Mucosa of rectum (tissue), 2 donors: ENCODE data around the gene SAA1.

Experiments
- H3K27ac ChIP-seq, 2 donors: one replicate each; pipeline ENCODE4 v1.7.0; 2013; ENCODE audit warnings: inconsistent platforms in 2 of 2, low read depth in 2 of 2, low read length in 2 of 2
- H3K27me3 ChIP-seq, 2 donors: one replicate each; pipeline ENCODE4 v1.7.0; 2013; ENCODE audit warnings: low read length in 2 of 2; ENCODE audit not compliant: control insufficient read depth in 2 of 2, insufficient read depth in 2 of 2
- H3K36me3 ChIP-seq, 2 donors: one replicate each; pipeline ENCODE4 v1.7.0; 2013; ENCODE audit warnings: low read length in 2 of 2; ENCODE audit not compliant: control insufficient read depth in 2 of 2, insufficient read depth in 2 of 2
- H3K4me1 ChIP-seq, 2 donors: one replicate each; pipeline ENCODE4 v1.7.0; 2013; ENCODE audit warnings: low read length in 2 of 2, mild to moderate bottlenecking in 1 of 2; ENCODE audit not compliant: control insufficient read depth in 2 of 2, insufficient read depth in 2 of 2
- H3K4me3 ChIP-seq, 2 donors: one replicate each; pipeline ENCODE4 v1.7.0; 2013; ENCODE audit warnings: low read length in 2 of 2
- H3K9ac ChIP-seq, 2 donors: one replicate each; pipeline ENCODE4 v1.7.0; 2013; ENCODE audit warnings: low read length in 2 of 2, low read depth in 1 of 2, mild to moderate bottlenecking in 1 of 2
- H3K9me3 ChIP-seq, 2 donors: one replicate each; pipeline ENCODE4 v1.7.0; 2013; ENCODE audit warnings: low read length in 2 of 2; ENCODE audit not compliant: control insufficient read depth in 2 of 2
- donor health status: healthy.
- donor health status: Normal muscosa, but diverticular disease.

SAA1 gene

DNA sequence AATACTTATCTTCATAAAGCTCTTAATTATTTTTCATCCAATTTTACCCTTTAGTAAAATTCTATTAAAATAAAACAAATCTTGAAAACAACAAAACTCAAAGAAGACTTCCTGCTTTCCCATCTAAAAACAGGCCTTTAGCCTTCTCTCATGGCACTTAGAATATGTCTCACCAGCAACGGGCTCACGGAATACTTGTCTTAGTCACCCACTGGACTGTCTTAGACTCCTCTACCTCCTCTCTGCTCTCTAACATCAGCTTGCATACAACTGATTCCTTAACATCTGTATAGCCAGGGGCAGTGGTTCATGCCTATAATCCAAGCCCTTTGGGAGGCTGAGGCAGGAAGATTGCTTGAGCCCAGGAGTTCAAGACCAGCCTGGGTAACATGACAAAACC, 42.2 kb downstream of the SAA1 start:
- H3K36me3 ChIP-seq, result peaks cover 19 to 39% of the 10 kb centered on the region in 2 donors

DNA sequence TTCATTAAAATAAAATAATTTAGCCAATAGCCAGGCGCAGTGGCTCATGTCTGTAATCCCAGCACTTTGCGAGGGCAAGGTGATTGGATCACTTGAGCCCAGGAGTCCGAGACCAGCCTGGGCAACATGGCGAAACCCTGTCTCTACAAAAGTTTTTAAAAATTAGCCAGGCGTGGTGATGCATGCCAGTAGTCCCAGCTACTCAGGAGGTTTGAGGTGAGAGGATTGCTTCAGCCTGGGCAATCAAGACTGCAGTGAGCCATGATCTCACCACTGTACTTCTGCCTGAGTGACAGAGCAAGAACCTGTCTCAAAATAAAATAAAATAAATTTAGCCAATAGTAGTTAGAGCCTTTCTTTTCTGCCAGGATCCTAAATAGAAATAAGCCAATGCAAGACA, 43.6 kb downstream of the SAA1 start:
- Histone ChIP-seq H3K9ac (no peak overlapping the region), H3K4me3 (no peak overlapping the region), H3K36me3 (peaks cover 19 to 37% of the 10 kb centered on the region in 2 donors), H3K9me3 (no peaks in the 10 kb centered on the region), H3K27me3 (no peaks in the 10 kb centered on the region), H3K4me1 (no peaks in the 10 kb centered on the region), H3K27ac (no peak overlapping the region)

More for the DNA sequence above, 42.2 kb downstream of the SAA1 start:
- H3K9me3 ChIP-seq, result no peaks in the 10 kb centered on the region
- H3K27ac ChIP-seq, result no peak overlapping the region
- H3K9ac ChIP-seq, result no peak overlapping the region
- peaks cover 0 to 3% of the 10 kb centered on the region in 2 donors for H3K4me1 ChIP-seq
- no peaks in the 10 kb centered on the region for H3K27me3 ChIP-seq
- no peak overlapping the region for H3K4me3 ChIP-seq

DNA sequence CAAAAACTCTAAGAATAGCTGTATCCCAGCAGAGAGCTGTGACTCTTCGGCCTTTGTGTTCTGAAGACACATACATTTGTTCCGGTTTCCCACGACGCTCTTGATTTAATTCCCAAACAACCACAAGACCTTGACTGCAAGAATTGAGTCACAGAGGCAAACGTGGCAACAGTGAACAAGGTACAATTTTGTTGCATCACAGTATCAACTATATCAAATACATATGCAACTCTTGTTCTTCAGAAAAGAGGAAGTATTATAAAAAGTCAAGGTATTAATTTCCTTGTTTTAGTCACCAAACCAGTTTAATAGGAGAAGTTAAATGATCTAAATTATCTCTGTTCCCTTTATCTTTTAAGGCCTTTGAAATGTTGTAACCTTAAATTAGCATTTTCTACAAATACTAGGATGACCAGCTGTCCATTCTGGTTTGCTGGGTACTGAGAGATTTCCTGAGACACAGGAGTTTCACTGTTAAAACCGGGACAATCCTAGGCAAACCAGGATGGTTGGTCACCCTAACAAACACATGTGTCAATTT, 44.8 kb downstream of the SAA1 start:
- Histone ChIP-seq H3K4me1 (no peaks in the 10 kb centered on the region), H3K27me3 (no peaks in the 10 kb centered on the region), H3K36me3 (peaks cover 15 to 30% of the 10 kb centered on the region in 2 donors), H3K27ac (no peak overlapping the region), H3K4me3 (no peak overlapping the region), H3K9ac (no peak overlapping the region), H3K9me3 (no peaks in the 10 kb centered on the region)

DNA sequence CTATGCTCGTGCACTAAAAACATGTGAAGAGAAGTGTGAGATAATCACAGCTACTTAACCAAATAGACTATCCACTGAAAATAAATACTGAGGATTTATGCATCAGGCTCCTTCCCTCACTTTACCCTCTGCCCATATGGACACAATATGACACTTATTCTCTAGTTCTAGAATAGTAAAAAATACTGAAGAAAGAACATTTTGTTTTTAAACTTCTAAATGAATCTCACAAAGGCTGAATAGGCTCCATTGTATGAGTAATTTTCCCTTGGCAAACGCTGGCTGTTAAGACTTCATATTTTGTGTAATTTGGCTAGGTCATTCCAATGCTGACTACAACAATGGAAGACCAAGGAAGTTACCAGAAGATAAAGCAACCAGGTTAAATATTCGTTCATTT, 45.9 kb downstream of the SAA1 start:
- Histone ChIP-seq H3K9me3 (no peaks in the 10 kb centered on the region), H3K27me3 (no peaks in the 10 kb centered on the region), H3K4me3 (no peak overlapping the region), H3K27ac (no peak overlapping the region), H3K36me3 (peaks cover 15 to 27% of the 10 kb centered on the region in 2 donors), H3K9ac (no peak overlapping the region), H3K4me1 (no peaks in the 10 kb centered on the region)

DNA sequence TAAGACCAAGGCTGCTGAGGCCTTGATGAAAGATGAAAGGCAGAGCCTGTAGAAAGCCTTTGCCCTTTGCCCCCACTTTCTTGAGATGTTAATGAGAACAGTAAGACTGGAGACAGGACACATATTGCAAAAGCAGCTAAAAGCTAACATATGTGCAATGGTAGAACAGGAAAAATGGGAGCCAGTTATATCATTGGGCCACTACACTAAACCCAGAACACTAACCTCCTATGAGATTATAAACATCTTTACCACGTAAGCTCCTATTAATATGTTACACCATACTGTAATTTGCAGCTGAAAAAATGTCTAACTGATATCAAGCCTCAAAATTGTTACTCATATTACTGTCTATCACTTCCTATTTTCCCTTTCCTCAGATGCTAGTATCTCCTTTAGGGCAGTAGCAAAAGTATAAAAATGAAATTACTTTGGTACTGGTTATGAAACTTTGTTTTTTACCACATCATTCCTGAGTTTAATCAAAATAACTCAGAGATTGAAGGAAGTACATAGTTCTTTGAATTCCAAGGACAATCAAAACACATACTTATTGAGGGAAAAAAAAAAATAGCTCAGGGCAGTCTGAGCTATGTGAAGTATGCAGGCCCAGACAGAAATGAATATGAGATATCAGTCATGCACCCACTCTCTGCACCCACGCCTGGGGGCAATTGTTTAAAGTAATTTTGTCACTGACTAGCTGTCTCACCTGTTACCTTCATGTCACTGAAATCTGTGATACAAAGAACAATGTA, 46.8 kb downstream of the SAA1 start:
- Histone ChIP-seq H3K9ac (no peak overlapping the region), H3K36me3 (peaks cover 15 to 25% of the 10 kb centered on the region in 2 donors), H3K27me3 (no peaks in the 10 kb centered on the region), H3K27ac (no peak overlapping the region), H3K4me1 (no peaks in the 10 kb centered on the region), H3K4me3 (no peak overlapping the region), H3K9me3 (no peaks in the 10 kb centered on the region)

DNA sequence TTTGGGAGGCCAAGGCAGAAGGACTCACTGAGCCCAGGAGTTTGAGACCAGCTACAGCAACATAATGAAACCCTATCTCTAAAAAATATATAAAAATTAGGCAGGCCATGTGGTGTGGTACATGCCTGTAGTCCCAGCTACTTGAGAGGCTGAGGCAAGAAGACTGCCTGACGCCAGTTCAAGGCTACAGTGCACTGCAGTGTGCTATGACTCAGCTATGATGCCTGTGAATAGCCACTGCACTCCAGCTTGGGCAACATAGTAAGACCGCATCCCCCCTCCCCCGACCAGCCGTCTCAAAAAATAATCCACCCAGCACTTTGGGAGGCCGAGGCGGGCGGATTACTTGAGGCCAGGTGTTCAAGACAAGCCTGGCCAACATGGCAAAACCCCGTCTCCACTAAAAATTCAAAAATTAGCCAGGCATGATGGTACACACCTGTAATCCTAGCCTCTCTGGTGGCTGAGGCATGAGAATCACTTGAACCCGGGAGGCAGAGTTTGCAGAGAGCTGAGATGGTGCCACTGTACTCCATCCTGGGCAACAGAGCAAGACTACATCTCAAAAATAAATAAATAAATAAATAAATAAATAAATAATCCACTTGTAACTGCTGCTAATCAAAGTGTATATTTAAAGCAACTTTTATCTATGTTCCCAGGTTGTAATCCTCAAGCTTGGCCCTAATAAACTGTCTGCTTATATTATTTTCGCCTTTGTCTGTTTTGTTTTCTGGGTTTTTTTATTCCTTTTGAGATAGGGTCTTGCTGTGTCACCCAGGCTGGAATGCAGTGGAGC, 48.1 kb downstream of the SAA1 start:
- Histone ChIP-seq H3K9me3 (no peaks in the 10 kb centered on the region), H3K4me1 (no peaks in the 10 kb centered on the region), H3K27ac (no peak overlapping the region), H3K4me3 (no peak overlapping the region), H3K27me3 (no peaks in the 10 kb centered on the region), H3K36me3 (peaks cover 10 to 15% of the 10 kb centered on the region in 2 donors), H3K9ac (no peak overlapping the region)

DNA sequence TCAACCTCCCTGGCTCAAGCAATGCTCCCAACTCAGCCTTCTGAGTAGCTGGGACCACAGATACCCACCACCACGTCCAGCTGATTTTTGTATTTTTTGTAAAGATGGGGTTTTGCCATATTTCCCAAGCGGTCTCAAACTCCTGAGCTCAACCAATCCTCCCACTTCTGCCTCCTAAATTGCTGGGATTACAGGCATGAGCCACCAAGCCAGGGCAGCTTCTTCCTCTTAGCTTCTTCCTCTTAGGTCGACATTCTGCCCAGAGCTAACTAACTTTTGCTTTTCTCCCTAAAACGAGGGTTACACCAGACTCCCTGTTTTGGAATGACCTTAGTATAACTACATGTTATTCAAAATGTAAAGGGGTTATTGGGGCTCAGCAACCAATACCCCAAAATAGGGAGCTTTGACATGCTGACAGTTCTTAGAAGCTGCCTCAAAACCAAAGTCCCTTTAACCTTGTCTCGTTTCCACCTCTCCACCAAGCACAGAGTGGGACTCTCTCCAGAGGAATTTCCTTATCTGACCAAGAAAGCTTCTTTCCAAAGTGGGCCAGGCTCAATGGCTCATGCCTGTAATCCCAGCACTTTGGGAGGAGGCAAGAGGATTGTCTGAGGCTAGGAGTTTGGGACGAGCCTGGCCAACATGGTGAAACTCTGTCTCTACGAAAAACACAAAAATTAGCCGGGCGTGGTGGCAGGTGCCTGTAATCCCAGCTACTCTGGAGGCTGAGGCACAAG, 48.9 kb downstream of the SAA1 start:
- H3K36me3 ChIP-seq, result peaks cover 7 to 9% of the 10 kb centered on the region in 2 donors
- H3K9ac ChIP-seq, result no peak overlapping the region
- H3K27me3 ChIP-seq, result no peaks in the 10 kb centered on the region
- no peaks in the 10 kb centered on the region for H3K9me3 ChIP-seq
- no peak overlapping the region for H3K27ac ChIP-seq
- H3K4me1 ChIP-seq, result no peaks in the 10 kb centered on the region
- no peak overlapping the region for H3K4me3 ChIP-seq

DNA sequence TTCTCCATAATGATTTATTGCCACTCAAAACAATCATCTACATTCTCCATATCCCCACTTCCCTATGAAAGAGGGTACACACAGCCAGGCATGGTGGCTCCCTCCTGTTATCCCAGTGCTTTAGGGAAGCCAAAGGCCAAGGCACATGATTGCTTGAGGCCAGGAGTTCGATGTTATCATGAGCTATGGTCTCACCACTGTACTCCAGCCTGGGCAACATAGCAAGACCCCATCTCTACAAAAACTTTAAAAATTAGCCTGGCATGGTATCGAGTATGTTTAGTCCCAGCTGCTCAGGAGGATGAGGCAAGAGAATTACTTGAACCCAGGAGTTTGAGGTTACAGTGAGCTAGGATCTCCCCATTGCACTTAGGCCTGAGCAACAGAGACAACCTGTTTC, 49.8 kb downstream of the SAA1 start:
- H3K4me3 ChIP-seq, result no peak overlapping the region
- H3K9ac ChIP-seq, result no peak overlapping the region
- no peak overlapping the region for H3K27ac ChIP-seq
- H3K4me1 ChIP-seq, result peaks cover 0 to 6% of the 10 kb centered on the region in 2 donors
- no peaks in the 10 kb centered on the region for H3K36me3 ChIP-seq
- H3K27me3 ChIP-seq, result no peaks in the 10 kb centered on the region
- H3K9me3 ChIP-seq, result no peaks in the 10 kb centered on the region

DNA sequence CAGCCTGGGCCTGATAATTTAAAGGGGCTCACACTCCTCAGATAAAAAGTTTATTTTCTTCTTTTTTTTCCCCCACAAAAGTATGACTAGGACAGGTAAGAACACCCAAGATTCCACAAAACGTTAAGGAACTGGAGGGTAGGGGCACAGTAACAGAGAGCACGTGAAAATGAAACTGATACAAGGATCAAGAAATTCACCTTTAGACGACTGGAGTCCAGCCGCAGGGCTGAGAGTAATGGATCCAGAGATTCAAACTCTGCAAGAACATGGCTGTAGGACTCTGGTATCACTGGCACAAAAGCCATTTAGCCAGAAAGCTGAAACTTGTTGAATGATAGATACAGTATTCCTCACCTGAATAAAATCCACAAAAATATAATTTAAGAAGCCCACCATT, 51.5 kb downstream of the SAA1 start:
- Histone ChIP-seq H3K4me3 (no peak overlapping the region), H3K36me3 (no peaks in the 10 kb centered on the region), H3K27me3 (no peaks in the 10 kb centered on the region), H3K9me3 (no peaks in the 10 kb centered on the region), H3K9ac (no peak overlapping the region), H3K27ac (no peak overlapping the region), H3K4me1 (peaks cover 0 to 14% of the 10 kb centered on the region in 2 donors)
